Keratinocyte (primary cell): Measurements from ENCODE around the gene CEP57L1. TPM values are rescaled to one million over a fixed set of nuclear protein-coding genes. Genes with fewer than 3 reads are reported as not detected.

Experiments
- DNase-seq: peaks from one replicate; pipeline ENCODE4 v3.0.0-alpha.2; 2011; ENCODE audit warnings: low read depth, missing footprints, low spot score
- FAIRE-seq: peaks from 2 replicates; lab custom pipeline; 2011; peaks lifted over from hg19 to GRCh38; lab: Jason Lieb, UNC
- H2AFZ ChIP-seq: 2 replicates; pipeline ENCODE4 v1.6.0; 2012; ENCODE audit warnings: low read length, control low read depth, inconsistent platforms; ENCODE audit not compliant: control insufficient read depth
- H3K27ac ChIP-seq: 2 replicates; pipeline ENCODE4 v1.5.1; 2011; ENCODE audit warnings: low read length; ENCODE audit not compliant: control insufficient read depth, insufficient read depth
- H3K27me3 ChIP-seq: 3 replicates; pipeline ENCODE4 v1.6.0; 2011; ENCODE audit warnings: low read length; ENCODE audit not compliant: control insufficient read depth, insufficient read depth; ENCODE audit errors: extremely low read depth
- H3K36me3 ChIP-seq, 2 experiments: 2 replicates in 1 of 2; 3 replicates in 1 of 2; pipeline ENCODE4 v1.5.1; 2011; ENCODE audit warnings: low read length in 2 of 2, mild to moderate bottlenecking in 1 of 2; ENCODE audit not compliant: control insufficient read depth in 2 of 2, insufficient read depth in 2 of 2; ENCODE audit errors: extremely low read depth in 1 of 2
- H3K4me1 ChIP-seq: 3 replicates; pipeline ENCODE4 v1.5.1; 2011; ENCODE audit warnings: low read length; ENCODE audit not compliant: control insufficient read depth, insufficient read depth; ENCODE audit errors: extremely low read depth
- H3K4me2 ChIP-seq: 3 replicates; pipeline ENCODE4 v1.6.0; 2011; ENCODE audit warnings: low read depth, low read length; ENCODE audit not compliant: control insufficient read depth, insufficient read depth; ENCODE audit errors: extremely low read depth
- H3K4me3 ChIP-seq, 3 experiments: fragments of 200-600 bp in 1 of 3; sonication (generic) in 1 of 3; 2 replicates in 2 of 3; 3 replicates in 1 of 3; pipeline ENCODE4 v1.5.1; 2011 to 2016; ENCODE audit warnings: low read length in 3 of 3, mild to moderate bottlenecking in 3 of 3, control low read depth in 2 of 3, inconsistent platforms in 1 of 3, low read depth in 1 of 3, mixed read lengths in 1 of 3, mixed run types in 1 of 3, moderate library complexity in 1 of 3; ENCODE audit not compliant: control insufficient read depth in 2 of 3, insufficient read depth in 2 of 3; ENCODE audit errors: extremely low read depth in 1 of 3
- H3K79me2 ChIP-seq: 2 replicates; pipeline ENCODE4 v1.6.0; 2012; ENCODE audit warnings: low read length; ENCODE audit not compliant: control insufficient read depth, insufficient read depth
- H3K9ac ChIP-seq: 3 replicates; pipeline ENCODE4 v1.6.0; 2011; ENCODE audit warnings: low read length; ENCODE audit not compliant: control insufficient read depth, insufficient read depth; ENCODE audit errors: extremely low read depth
- H3K9me1 ChIP-seq: 3 replicates; pipeline ENCODE4 v1.6.0; 2011; ENCODE audit warnings: low read length; ENCODE audit not compliant: control insufficient read depth, insufficient read depth; ENCODE audit errors: extremely low read depth
- H3K9me3 ChIP-seq: 2 replicates; pipeline ENCODE4 v1.5.1; 2012; ENCODE audit warnings: low read depth, low read length; ENCODE audit not compliant: control insufficient read depth
- H4K20me1 ChIP-seq: 3 replicates; pipeline ENCODE4 v1.6.0; 2011; ENCODE audit warnings: low read length; ENCODE audit not compliant: control insufficient read depth, insufficient read depth; ENCODE audit errors: extremely low read depth
- CTCF ChIP-seq, 3 experiments: IDR thresholded peaks in 1 of 3; conservative IDR thresholded peaks in 1 of 3; optimal IDR thresholded peaks in 1 of 3; 2 replicates in 2 of 3; 3 replicates in 1 of 3; pipeline versions ENCODE3 to v1.5.1; 2011; ENCODE audit warnings: low read length in 3 of 3, mild to moderate bottlenecking in 3 of 3, moderate library complexity in 2 of 3, control low read depth in 1 of 3, inconsistent platforms in 1 of 3; ENCODE audit not compliant: insufficient read depth in 2 of 3; ENCODE audit errors: extremely low read depth in 1 of 3
- EZH2 ChIP-seq: IDR thresholded peaks from one replicate; pipeline ENCODE4 v1.6.1; 2012; ENCODE audit warnings: inconsistent platforms, mild to moderate bottlenecking, low read length, moderate library complexity
- dilution Hi-C: fragments of 300-500 bp; cut with MboI; formaldehyde crosslinking; loops from one replicate; pipeline ENCODE4 v1.7.0; 2020; ENCODE audit warnings: low sequenced_read_pairs; ENCODE audit not compliant: extremely low pct_ligation_motif_present
- polyA plus RNA-seq, 5 experiments: library from polyadenylated mRNA; depleted of rRNA in 3 of 5; stranded (reverse) in 3 of 5; stranded (forward) in 1 of 5; unstranded in 1 of 5; fragments of >200 nt; gene quantifications; 1 replicate in 1 of 5; 2 replicates in 3 of 5; 3 replicates in 1 of 5; pipeline versions ENCODE4 v1.2.1 to v1.2.3, GENCODE V29; 2011 to 2012; ENCODE audit warnings: missing spikeins in 2 of 5, low read depth in 1 of 5, low replicate concordance in 1 of 5

CEP57L1 gene
- polyA plus RNA-seq, 1 donor (not counting 4 experiments of a cell fraction or from before 2014, with no cell fraction given), result 14.2 TPM

- Histone ChIP-seq H3K9me1 (no peaks in the 10 kb centered on the region), H3K36me3 (no peaks in the 10 kb centered on the region), H3K27me3 (no peaks in the 10 kb centered on the region), H3K4me1 (no peaks in the 10 kb centered on the region), H4K20me1 (no peaks in the 10 kb centered on the region), H3K79me2 (no peaks in the 10 kb centered on the region), H3K4me3 (no peak overlapping the region), H3K27ac (no peak overlapping the region), H3K4me2 (no peak overlapping the region), H3K9ac (no peak overlapping the region), H2AFZ (no peak overlapping the region), H3K9me3 (no peaks in the 10 kb centered on the region)
- DNase-seq (no peak), FAIRE-seq (no peak)
- TF ChIP-seq EZH2 (no peak), CTCF (optimal IDR thresholded peaks at IDR 0.05 in 1 of 3, IDR thresholded peaks at IDR 0.05 in 1 of 3, conservative IDR thresholded peaks at IDR 0.05 in 1 of 3; ENCODE audit: extremely low read depth in 1 of 3, insufficient read depth in 2 of 3, low read length in 3 of 3) (no peak)
- dilution Hi-C loops, result no loop called here
Observed at GRCh38 chr6:109059153-109059552, 36.2 kb upstream of the CEP57L1 start.

GRCh38 chr6:109059571-109060021 is 35.7 kb upstream of the CEP57L1 start:
- H3K79me2 ChIP-seq, result no peaks in the 10 kb centered on the region
- no peaks in the 10 kb centered on the region for H3K27me3 ChIP-seq
- FAIRE-seq (peak; percentile 52), DNase-seq (no peak)
- no peak overlapping the region for H3K27ac ChIP-seq
- dilution Hi-C loops, result no loop called here
- TF ChIP-seq EZH2 (no peak), CTCF (optimal IDR thresholded peaks at IDR 0.05 in 1 of 3, IDR thresholded peaks at IDR 0.05 in 1 of 3, conservative IDR thresholded peaks at IDR 0.05 in 1 of 3; ENCODE audit: extremely low read depth in 1 of 3, insufficient read depth in 2 of 3, low read length in 3 of 3) (no peak)
- H3K9me1 ChIP-seq, result no peaks in the 10 kb centered on the region
- H2AFZ ChIP-seq, result no peak overlapping the region
- no peaks in the 10 kb centered on the region for H4K20me1 ChIP-seq
- H3K4me3 ChIP-seq, result no peak overlapping the region
- H3K9ac ChIP-seq, result no peak overlapping the region
- no peak overlapping the region for H3K4me2 ChIP-seq
- H3K36me3 ChIP-seq, result no peaks in the 10 kb centered on the region
- H3K9me3 ChIP-seq, result no peaks in the 10 kb centered on the region
- H3K4me1 ChIP-seq, result no peaks in the 10 kb centered on the region
